GM18861 (cell line): ENCODE measurements around the gene TRIM66.

Experiments
- ATAC-seq: cut with Tn5 transposase; IDR thresholded peaks from one replicate; pipeline ENCODE4 v1.9.1; 2021; ENCODE audit not compliant: unreplicated experiment

Gene TRIM66

DNA sequence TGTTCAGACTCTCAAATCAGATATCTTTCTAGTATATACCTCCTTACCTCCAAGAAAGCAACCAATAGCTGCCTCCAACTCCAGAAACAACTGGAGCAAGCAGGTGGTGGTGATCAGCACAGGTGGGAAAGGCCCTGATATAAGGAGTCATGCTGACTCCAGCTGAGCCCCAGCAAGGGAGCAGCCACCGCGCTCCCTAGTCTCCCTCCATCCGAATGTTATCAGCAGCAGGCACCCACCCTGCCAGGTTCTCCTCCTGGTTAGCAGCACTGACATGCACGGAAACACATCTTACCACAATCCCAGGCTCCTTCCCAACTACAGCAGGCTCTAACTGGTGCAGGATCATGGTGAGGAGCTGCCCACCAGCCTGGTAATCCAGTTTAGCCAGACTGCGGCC, 69.9 kb downstream of the TRIM66 start:
- ATAC-seq: no peak

DNA sequence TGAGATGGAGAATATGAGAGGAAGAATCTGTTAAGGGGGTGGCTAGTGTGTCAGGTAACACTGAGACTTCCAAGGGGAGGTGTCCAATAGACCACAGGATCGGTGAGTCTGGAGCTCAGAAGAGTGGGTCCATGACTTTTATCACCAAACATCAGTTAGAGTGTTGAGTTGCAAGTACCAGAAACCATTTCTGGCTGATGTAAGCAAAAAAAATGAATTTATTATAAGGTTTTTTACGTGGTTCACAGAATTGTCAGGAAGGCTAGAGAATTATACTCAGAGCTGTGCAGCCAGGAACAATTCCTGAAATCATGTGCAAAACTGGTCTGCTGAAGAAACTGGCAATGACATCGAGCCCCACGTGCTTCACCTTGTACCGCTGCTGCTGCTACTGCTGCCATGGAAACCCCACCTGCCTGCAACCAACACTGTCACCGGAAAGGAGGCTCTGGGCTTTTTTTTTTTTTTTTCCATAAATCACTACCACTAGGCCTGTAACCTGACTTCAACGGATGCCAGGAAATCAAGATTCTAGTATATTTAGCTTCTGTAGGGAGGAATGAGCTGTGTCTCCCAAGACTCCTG, 71.8 kb downstream of the TRIM66 start:
- no peak for ATAC-seq

GRCh38 chr11:8608652-8609051, 73.8 kb downstream of the TRIM66 start:
- ATAC-seq: no peak

DNA sequence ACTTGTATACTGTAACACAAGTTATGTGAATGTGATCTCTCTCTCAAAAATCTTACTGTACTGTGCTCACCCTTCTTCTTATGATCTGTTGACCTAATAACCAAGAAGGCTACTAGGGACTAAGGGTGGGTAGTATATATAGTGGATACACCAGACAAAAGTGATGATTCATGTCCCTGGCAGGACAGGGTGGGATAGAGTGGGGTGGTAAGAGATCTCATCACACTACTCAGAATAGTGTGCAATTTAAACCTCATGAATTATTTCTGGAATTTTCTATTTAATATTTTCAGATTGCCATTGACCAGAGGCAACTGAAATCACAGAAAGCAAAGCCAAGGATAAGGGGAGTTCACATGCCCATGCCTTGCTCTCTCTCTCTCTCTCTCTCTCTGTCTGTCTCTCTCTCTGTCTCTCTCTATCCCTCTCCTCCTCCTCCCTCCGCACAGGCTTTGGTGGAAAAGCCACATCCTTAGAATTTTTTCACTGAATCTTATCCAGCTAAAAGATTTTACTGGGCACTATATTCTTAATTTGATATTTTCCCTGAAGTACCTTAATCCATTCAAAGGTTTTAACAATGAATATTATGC, 76.4 kb downstream of the TRIM66 start:
- no peak for ATAC-seq

- ATAC-seq: peak; percentile 75
These were observed 78.3 kb downstream of the TRIM66 start for GRCh38 chr11:8604078-8604723.

DNA sequence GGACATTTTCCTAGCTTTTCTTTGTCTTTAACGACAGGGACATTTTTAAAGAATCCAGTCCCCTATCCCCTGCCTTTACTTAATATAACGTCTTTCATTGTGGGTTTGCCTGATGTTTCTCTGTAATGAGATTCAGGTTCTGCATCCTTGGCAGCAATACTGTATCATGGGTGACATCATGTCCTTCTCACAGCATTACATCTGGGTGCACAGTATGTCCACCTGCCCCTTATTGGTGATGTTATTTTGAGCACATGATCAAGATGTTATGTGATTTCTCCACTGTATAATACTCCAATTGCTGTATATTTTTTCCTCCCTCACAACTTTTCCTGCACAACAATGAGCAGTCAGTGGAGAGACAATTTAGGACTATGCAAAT, 78.8 kb downstream of the TRIM66 start:
- no peak for ATAC-seq

DNA sequence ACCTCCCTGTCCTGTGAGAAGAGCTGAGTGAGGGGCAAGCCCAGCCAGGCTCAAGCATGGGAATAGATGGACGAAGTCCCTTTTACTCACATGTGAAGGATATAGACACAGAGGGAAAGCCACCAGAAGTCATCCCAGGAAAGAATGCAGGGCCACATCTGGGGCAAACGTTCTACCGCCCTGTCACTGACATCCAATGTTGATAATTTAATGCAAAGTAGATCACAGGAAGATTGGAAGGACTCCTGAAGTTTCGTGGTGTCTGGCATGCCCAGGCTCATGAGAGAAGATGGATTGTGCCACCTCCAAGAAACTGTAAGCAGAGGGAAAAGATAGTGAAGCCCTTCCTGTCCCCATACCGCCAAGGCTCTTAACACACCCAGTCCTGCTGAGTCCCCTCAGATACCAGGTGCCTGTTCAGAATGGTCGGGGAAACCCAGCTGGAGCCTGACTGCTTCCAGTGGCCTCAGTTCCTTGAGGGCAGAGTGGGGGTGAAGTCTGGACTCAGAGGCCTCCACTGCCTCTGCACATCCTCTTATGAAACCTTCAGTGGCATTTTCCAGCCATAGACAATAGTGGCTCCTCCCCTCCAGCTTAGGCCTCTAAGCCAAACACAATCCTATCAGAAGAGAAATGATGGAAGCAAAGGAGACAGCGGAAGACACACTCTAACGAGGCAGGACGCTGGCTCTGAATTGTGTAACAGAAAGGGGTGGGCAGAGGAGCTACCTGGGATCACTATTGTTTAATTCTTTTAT, 80.9 kb downstream of the TRIM66 start:
- no peak for ATAC-seq

GRCh38 chr11:8598506-8598905, 84.0 kb downstream of the TRIM66 start:
- no peak for ATAC-seq

DNA sequence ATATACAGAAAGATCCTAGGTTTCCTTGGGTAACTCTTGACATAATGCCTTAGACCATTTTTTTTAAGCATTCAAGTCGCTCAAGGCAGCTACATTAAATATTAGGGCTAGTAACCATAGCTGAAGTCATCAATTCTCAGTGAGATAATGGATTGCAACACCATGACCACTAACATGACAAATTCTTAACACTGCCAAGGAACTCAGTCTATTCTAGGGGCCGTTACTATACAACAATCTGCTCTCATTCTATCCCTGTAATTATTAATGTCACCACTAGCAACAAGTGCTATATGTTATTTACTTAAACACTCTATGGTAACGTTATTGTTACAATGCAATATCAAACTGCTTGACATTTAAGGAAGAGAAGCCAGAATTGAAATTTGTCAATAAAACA, 85.3 kb downstream of the TRIM66 start:
- ATAC-seq: no peak

DNA sequence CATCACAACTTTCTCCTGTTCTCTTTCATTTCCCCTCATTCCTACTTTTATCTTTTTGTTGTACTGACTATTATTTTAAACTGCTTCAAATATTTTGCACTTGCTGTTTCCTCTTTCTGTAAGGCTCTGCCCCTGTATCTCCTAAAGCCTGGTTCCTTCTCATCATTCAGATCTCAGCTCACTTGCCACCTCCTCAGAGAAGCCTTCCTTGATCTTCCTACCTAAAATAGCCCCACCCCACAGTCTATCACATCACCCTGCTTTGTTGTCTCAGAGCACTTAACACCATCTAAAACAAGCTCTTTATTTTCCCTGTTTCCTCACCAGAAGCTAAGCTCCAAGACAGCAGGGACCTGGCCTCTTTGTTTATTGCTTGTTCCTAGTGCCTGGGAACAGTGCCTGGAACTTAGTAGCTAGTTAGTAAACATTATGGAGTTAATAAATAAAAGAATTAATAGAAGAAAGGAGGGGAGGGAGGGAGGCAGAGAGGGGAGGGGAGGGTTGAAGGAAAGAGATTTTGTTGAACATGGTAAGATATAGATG, 85.9 kb downstream of the TRIM66 start:
- ATAC-seq: no peak

GRCh38 chr11:8593935-8594909, 88.2 kb downstream of the TRIM66 start, which contains the start of gene STK33:
Gene STK33 (minus strand): TSS chr11:8594228. CDS start chr11:8474905, 119,323 bp downstream.
- ATAC-seq: peak; percentile 82

GRCh38 chr11:8593455-8593854, 89.0 kb downstream of the TRIM66 start:
- ATAC-seq: peak; percentile 17

DNA sequence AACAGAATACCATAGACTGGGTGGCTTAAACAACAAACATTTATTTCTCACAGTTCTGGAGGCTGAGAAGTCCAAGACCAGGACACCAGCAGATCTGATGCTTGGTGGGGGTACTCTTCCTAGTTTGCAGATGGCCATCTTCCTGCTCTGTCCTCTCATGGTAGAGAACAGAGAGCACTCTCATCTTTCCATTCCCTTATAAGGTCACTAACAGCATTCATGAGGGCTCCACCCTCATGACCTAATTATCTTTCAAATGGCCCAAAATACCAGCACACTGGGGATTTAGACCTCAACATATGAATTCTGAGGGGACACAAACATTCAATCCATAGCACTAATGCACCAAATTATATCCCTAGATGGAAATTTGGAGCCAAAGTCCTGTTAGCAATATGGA, 94.5 kb downstream of the TRIM66 start:
- ATAC-seq: no peak

DNA sequence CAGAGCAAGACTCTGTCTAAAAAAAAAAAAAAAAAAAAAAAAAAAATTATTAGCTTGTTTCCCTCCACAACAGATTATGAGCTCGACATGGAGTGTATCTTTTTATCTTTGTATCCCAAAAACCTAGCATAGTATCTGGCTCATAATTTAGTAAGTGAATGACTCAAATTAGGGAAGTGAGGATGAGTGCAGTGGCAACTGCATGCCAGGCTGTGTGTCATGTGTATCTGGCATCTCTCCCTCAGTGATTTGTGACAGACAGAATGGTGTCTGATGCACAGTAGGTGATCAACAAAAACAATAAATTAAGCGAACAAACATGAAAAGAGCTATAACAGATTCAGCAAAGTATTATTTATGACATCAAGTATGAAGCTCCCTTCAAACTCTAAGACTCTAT, 95.7 kb downstream of the TRIM66 start:
- no peak for ATAC-seq

DNA sequence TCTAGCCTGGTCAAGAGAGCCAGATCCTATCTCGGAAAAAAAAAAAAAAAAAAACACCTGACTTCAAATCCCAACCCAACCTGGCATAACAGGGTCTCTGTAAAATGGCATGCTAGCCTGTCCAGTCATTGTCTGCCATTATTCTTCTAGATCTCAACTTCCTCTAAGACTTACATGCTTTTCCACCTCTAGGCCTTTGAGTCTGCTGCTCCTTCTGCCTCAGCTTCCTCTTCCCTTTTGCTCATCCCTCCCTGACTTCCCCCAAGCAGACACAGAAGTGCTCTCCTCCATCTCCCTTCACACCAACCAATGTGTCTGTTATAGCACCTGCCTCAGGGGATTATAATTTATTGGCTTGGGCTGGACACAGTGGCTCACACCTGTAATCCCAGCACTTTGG, 96.3 kb downstream of the TRIM66 start:
- ATAC-seq: no peak

DNA sequence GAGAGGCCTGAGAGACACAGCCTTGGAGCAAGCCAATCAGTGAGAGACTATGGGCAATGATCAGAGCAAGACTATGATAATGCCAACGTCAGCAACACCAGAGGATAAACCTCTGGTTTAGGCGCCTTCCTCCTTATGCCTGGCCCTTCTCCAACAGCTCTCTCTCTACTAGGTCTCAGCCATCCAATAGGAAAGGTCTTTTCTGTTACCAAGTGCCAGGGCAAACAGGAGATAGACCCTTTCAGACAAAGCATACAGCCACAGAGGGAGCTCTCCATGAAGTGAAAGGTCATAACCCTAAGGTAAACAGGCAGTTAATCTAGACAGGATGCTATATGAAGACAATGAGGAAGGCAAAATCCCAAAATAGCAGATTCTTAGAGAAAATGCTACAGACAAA, 98.0 kb downstream of the TRIM66 start:
- ATAC-seq: no peak

- ATAC-seq: no peak
These were observed 98.4 kb downstream of the TRIM66 start for GRCh38 chr11:8584082-8584481.

DNA sequence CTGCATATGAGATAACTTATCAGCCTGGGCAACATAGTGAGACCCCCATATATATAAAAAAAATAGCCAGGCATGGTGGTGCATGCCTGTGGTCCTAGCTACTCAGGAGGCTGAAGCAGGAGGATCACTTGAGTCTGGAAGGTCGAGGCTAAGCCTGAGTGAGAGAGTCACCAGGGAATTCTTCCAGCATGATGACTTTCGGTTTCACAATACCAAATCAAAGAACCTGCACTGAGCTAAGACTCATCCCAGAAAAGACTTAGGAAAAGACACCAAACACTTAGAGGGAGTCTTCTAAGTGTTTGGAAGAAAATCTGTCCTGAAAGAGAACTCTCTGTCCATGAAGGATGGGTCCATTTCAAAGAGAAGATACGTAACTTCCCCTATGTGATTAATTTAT, 101.2 kb downstream of the TRIM66 start:
- ATAC-seq: no peak

DNA sequence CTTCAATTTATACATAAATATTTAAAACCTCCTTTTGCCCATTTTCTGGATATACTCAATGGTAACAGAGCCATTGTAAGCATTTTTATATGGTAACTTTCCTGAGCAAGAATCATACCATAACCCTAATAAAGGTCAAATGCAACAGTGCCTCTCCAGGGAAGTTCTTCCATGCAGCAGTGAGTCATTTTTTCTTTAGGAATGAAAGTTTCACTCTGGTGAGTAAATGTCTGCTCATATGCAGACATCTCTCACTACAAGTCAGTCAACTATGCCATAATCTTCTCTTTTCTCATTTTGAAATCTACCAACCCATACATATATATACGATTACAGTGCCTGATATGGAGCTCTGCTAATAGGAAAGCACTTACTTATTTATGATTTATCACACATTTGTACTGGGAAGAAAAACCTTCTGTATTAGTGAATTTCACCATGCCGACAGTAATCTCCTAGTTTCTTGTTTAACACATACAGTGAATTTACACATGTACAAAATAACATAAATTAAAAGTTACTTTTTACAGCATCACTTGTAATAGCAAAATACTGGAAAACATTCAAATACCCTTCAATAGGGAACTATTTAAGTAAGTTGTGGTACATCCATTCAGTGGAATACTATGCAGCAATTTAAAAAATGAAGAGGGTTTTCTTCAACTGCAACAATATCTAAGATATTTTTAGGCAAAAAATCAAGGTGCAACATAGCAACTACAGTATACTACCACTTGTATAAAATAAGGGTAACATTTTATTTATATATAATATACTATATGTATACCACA, 104.5 kb downstream of the TRIM66 start:
- no peak for ATAC-seq

- ATAC-seq: no peak
These were observed 107.7 kb downstream of the TRIM66 start for GRCh38 chr11:8574798-8575197.
